GM12878 (cell line): ENCODE measurements around the gene NOL4L. TPM values are rescaled to one million over a fixed set of nuclear protein-coding genes. Genes with fewer than 3 reads are reported as not detected.

Experiments
- ATAC-seq: fragments of 200-7000 bp; cut with Tn5 transposase; 3 replicates; pipeline ENCODE4 v1.9.1; 2020; ENCODE audit warnings: mild to moderate bottlenecking, moderate library complexity
- BruUV-seq: library from RNA; stranded (reverse); fragments of 400-500 nt; replicated peaks from 2 replicates; lab custom pipeline; 2021; lab: Mats Ljungman, UMichigan
- CTCF ChIA-PET: fragments of 300-600 bp; sonication (Branson Sonifier 250); formaldehyde crosslinking; extraction: SDS; loops from one replicate; lab custom pipeline; 2021; ENCODE audit warnings: inconsistent platforms; lab: Yijun Ruan, JAX
- POLR2A ChIA-PET: fragments of 350-600 bp; formaldehyde crosslinking; extraction: SDS; loops from one replicate; lab custom pipeline; 2021; ENCODE audit warnings: inconsistent platforms; lab: Charles Lee
- RAD21 ChIA-PET: fragments of 300-600 bp; sonication (Branson Sonifier 250); formaldehyde crosslinking; loops from one replicate; lab custom pipeline; 2023; ENCODE audit warnings: antibody characterized with exemption; ENCODE audit not compliant: unreplicated experiment; lab: Charles Lee
- SMC1A ChIA-PET: fragments of 300-600 bp; sonication (Branson Sonifier 250); formaldehyde crosslinking; loops from one replicate; lab custom pipeline; 2023; ENCODE audit not compliant: unreplicated experiment, uncharacterized antibody; lab: Charles Lee
- DNase-seq: peaks from one replicate; pipeline ENCODE4 v3.0.0-alpha.2; 2011; ENCODE audit warnings: low read depth, low spot score
- FAIRE-seq: peaks from 3 replicates; lab custom pipeline; 2011; peaks lifted over from hg19 to GRCh38; lab: Jason Lieb, UNC
- H2AFZ ChIP-seq: 2 replicates; pipeline ENCODE4 v1.6.0; 2011; ENCODE audit warnings: low read depth, low read length, control low read depth; ENCODE audit not compliant: control insufficient read depth
- H3K27ac ChIP-seq: 2 replicates; pipeline ENCODE4 v1.5.1; 2011; ENCODE audit warnings: control low read depth; ENCODE audit not compliant: control insufficient read depth, insufficient read depth
- H3K27me3 ChIP-seq, 2 experiments: replicated peaks in 1 of 2; 2 replicates each; pipeline versions ENCODE4 v1.6.0 to v1.6.1; 2011; ENCODE audit warnings: low read length in 1 of 2; ENCODE audit not compliant: control insufficient read depth in 2 of 2, insufficient read depth in 2 of 2
- H3K36me3 ChIP-seq, 2 experiments: 2 replicates each; pipeline ENCODE4 v1.5.1; 2011; ENCODE audit warnings: low read length in 1 of 2; ENCODE audit not compliant: control insufficient read depth in 2 of 2, insufficient read depth in 2 of 2
- H3K4me1 ChIP-seq: 2 replicates; pipeline ENCODE4 v1.6.1; 2011; ENCODE audit warnings: mild to moderate bottlenecking, low read length, moderate library complexity, mixed read lengths; ENCODE audit not compliant: control insufficient read depth, insufficient read depth
- H3K4me2 ChIP-seq: 2 replicates; pipeline ENCODE4 v1.6.0; 2011; ENCODE audit warnings: control low read depth; ENCODE audit not compliant: control insufficient read depth, insufficient read depth
- H3K4me3 ChIP-seq: fragments of 200-600 bp; sonication (generic); 2 replicates; pipeline ENCODE4 v1.5.1; 2016
- H3K79me2 ChIP-seq: 2 replicates; pipeline ENCODE4 v1.6.0; 2011; ENCODE audit warnings: low read length; ENCODE audit not compliant: control insufficient read depth, insufficient read depth
- H3K9ac ChIP-seq: 2 replicates; pipeline ENCODE4 v1.8.0; 2011; ENCODE audit warnings: low read length, control low read depth, mixed read lengths; ENCODE audit not compliant: control insufficient read depth, insufficient read depth
- H3K9me3 ChIP-seq: replicated peaks from 3 replicates; pipeline ENCODE4 v1.5.1; 2011; ENCODE audit warnings: mild to moderate bottlenecking, low read length; ENCODE audit not compliant: control insufficient read depth, insufficient read depth
- H4K20me1 ChIP-seq: 2 replicates; pipeline ENCODE4 v1.6.0; 2011; ENCODE audit not compliant: control insufficient read depth, insufficient read depth
- PAX5 ChIP-seq: IDR thresholded peaks from 2 replicates; pipeline ENCODE4 v1.6.1; 2011; ENCODE audit warnings: low read depth, low read length, borderline replicate concordance
- POLR2A ChIP-seq: IDR thresholded peaks from 2 replicates; pipeline ENCODE4 v1.6.1; 2011; ENCODE audit warnings: low read depth, mild to moderate bottlenecking, low read length
- SUZ12 ChIP-seq: fragments of 200-600 bp; sonication (generic); IDR thresholded peaks from one replicate; pipeline ENCODE4 v1.6.1; 2018; ENCODE audit warnings: antibody characterized with exemption, mild to moderate bottlenecking; ENCODE audit not compliant: unreplicated experiment
- TARDBP ChIP-seq: IDR thresholded peaks from 2 replicates; pipeline ENCODE4 v1.6.1; 2016; ENCODE audit warnings: borderline replicate concordance
- WGBS: methylation state at CpG from one replicate; pipeline ENCODE4 v1.1.6; 2016; ENCODE audit warnings: low lambda C conversion rate; ENCODE audit not compliant: insufficient replicate concordance, insufficient coverage; ENCODE audit errors: missing lambda C conversion rate; 5-methylcytosine and 5-hydroxymethylcytosine counted together
- in situ Hi-C: fragments of 300-500 bp; cut with MboI; formaldehyde crosslinking; loops from 9 replicates; pipeline ENCODE4 v1.14.3; 2018; ENCODE audit warnings: mixed read lengths
- intact Hi-C: fragments of 100-400 bp; cut with micrococcal nuclease; formaldehyde crosslinking; loops from one replicate; pipeline ENCODE4 v1.14.2; 2022; ENCODE audit not compliant: unreplicated experiment
- polyA plus RNA-seq, 11 experiments: library from polyadenylated mRNA; depleted of rRNA in 4 of 11; unstranded in 6 of 11; stranded (reverse) in 5 of 11; fragments of >200 nt; fragmentation: Nextera tagmentation in 4 of 11; fragmentation: Illumina TruSeq in 1 of 11; extraction: Ambion mirVana in 4 of 11; extraction: Trizol in 1 of 11; gene quantifications; 1 replicate in 1 of 11; 2 replicates in 10 of 11; pipeline versions ENCODE4 v1.2.1 to v1.2.3, GENCODE V29; 2011 to 2016; ENCODE audit warnings: inconsistent platforms in 2 of 11, missing spikeins in 2 of 11, low read depth in 1 of 11
- total RNA-seq, 4 experiments: library from RNA; depleted of rRNA in 3 of 4; stranded (reverse); fragments of >200 nt in 3 of 4; fragmentation: Illumina TruSeq in 1 of 4; extraction: Trizol in 1 of 4; gene quantifications; 2 replicates each; pipeline versions ENCODE4 v1.2.1 to v1.2.3, GENCODE V29; 2013 to 2021
- TF ChIP-seq, protein P1 (sequence below): fragments of 450-650 bp; IDR thresholded peaks from 2 replicates; pipeline ENCODE4 v1.6.1; 2017; ENCODE audit warnings: mild to moderate bottlenecking, moderate library complexity
- TF ChIP-seq, protein P2 (sequence below): fragments of 450-650 bp; IDR thresholded peaks from 2 replicates; pipeline ENCODE4 v1.6.1; 2017; ENCODE audit warnings: low read depth, mild to moderate bottlenecking, moderate library complexity

Gene NOL4L
- total and polyA plus RNA-seq, 10 of the 15 experiments (the other 5 are each of a cell fraction or from before 2014, with no cell fraction given): 2.3 to 24.0 (median 8.0) TPM

DNA sequence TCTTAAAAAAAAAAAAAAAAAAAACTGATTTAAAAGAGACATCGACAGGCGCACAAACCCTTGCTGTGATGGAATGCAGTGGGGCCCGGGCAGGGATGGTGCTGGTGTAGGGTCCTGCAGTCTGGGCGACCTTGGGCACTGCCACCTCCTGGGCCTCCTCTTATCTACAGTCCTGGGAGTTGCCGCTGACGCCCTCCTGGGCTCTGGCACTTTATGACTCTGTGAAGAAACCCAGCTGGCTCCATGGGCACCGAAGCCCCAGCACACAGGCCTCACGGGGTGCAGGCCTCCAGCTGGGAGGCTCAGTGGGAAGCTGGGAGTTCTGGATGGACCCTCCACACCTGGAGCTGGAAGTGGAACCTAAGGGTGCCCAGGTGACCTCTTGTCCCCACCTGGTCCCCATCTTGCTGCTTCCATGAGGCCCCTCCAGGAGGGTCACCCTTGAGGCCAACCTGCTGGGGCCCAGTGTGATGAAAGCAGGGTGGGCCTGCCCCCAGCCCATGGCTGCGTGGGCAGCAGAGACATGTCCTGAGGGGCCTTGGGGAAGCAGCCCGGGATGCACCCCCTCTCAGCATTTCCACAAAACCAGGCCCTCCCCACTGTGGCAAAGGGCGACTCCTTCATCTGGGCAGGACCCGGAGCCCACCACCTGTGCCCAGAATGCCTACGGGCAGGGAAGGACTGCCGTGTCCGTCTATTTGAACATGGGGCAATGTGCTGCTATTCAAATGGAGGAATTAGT, 122.1 kb downstream of the NOL4L start:
- ChIA-PET SMC1A (no interaction called here), RAD21 (interaction anchor here (0.7 kb wide), 1 partner anchor 98 kb away, joined by 3 read pairs; no protein-coding TSS in a partner anchor), CTCF (no interaction called here), POLR2A (no interaction called here)
- no peak overlapping the region for H3K4me2 ChIP-seq
- H3K4me3 ChIP-seq: no peak overlapping the region
- no peak overlapping the region for H3K27ac ChIP-seq
- ATAC-seq (no peak), FAIRE-seq (no peak)
- H2AFZ ChIP-seq: no peak overlapping the region
- H3K9ac ChIP-seq: no peak overlapping the region
- BruUV-seq: no TSS peak
- no peaks in the 10 kb centered on the region; a peak in 1 of 4 replicates for H3K36me3 ChIP-seq
- H3K27me3 ChIP-seq: no peaks in the 10 kb centered on the region
- intact Hi-C loops: no loop called here
- no peaks in the 10 kb centered on the region for H3K4me1 ChIP-seq
- no peak for TF ChIP-seq TARDBP
- no peak for TF ChIP-seq PAX5
- TF ChIP-seq SUZ12: no peak
- TF ChIP-seq, protein P1, sequence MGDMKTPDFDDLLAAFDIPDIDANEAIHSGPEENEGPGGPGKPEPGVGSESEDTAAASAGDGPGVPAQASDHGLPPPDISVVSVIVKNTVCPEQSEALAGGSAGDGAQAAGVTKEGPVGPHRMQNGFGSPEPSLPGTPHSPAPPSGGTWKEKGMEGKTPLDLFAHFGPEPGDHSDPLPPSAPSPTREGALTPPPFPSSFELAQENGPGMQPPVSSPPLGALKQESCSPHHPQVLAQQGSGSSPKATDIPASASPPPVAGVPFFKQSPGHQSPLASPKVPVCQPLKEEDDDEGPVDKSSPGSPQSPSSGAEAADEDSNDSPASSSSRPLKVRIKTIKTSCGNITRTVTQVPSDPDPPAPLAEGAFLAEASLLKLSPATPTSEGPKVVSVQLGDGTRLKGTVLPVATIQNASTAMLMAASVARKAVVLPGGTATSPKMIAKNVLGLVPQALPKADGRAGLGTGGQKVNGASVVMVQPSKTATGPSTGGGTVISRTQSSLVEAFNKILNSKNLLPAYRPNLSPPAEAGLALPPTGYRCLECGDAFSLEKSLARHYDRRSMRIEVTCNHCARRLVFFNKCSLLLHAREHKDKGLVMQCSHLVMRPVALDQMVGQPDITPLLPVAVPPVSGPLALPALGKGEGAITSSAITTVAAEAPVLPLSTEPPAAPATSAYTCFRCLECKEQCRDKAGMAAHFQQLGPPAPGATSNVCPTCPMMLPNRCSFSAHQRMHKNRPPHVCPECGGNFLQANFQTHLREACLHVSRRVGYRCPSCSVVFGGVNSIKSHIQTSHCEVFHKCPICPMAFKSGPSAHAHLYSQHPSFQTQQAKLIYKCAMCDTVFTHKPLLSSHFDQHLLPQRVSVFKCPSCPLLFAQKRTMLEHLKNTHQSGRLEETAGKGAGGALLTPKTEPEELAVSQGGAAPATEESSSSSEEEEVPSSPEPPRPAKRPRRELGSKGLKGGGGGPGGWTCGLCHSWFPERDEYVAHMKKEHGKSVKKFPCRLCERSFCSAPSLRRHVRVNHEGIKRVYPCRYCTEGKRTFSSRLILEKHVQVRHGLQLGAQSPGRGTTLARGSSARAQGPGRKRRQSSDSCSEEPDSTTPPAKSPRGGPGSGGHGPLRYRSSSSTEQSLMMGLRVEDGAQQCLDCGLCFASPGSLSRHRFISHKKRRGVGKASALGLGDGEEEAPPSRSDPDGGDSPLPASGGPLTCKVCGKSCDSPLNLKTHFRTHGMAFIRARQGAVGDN: no peak
- TF ChIP-seq, protein P2, sequence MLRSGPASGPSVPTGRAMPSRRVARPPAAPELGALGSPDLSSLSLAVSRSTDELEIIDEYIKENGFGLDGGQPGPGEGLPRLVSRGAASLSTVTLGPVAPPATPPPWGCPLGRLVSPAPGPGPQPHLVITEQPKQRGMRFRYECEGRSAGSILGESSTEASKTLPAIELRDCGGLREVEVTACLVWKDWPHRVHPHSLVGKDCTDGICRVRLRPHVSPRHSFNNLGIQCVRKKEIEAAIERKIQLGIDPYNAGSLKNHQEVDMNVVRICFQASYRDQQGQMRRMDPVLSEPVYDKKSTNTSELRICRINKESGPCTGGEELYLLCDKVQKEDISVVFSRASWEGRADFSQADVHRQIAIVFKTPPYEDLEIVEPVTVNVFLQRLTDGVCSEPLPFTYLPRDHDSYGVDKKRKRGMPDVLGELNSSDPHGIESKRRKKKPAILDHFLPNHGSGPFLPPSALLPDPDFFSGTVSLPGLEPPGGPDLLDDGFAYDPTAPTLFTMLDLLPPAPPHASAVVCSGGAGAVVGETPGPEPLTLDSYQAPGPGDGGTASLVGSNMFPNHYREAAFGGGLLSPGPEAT: no peak
- TF ChIP-seq POLR2A: no peak
- TF ChIP-seq, all 136 proteins: peak for 0
- Histone ChIP-seq H3K79me2 (no peaks in the 10 kb centered on the region), H3K9me3 (no peaks in the 10 kb centered on the region), H4K20me1 (no peaks in the 10 kb centered on the region)
- DNase-seq: no peak
- 77% methylated on average over 15 of the region's 15 CpGs for WGBS
- in situ Hi-C loops: no loop called here
